Measurements from ENCODE around the gene HOXA10.
A peak's percentile ranks its signal among the peaks of the same experiment; 100 is the strongest.

GRCh38 chr7:27147199-27148030 is 26.7 kb downstream of the HOXA10 start, which contains the start of gene HOXA6:
- TF ChIP-seq, protein P1, sequence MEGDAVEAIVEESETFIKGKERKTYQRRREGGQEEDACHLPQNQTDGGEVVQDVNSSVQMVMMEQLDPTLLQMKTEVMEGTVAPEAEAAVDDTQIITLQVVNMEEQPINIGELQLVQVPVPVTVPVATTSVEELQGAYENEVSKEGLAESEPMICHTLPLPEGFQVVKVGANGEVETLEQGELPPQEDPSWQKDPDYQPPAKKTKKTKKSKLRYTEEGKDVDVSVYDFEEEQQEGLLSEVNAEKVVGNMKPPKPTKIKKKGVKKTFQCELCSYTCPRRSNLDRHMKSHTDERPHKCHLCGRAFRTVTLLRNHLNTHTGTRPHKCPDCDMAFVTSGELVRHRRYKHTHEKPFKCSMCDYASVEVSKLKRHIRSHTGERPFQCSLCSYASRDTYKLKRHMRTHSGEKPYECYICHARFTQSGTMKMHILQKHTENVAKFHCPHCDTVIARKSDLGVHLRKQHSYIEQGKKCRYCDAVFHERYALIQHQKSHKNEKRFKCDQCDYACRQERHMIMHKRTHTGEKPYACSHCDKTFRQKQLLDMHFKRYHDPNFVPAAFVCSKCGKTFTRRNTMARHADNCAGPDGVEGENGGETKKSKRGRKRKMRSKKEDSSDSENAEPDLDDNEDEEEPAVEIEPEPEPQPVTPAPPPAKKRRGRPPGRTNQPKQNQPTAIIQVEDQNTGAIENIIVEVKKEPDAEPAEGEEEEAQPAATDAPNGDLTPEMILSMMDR (IDR thresholded peaks at IDR 0.05; ENCODE audit: poor library complexity), result no peak
- TF ChIP-seq EZH2 (IDR thresholded peaks at IDR 0.05; ENCODE audit: borderline replicate concordance), result peak; percentile 82
